Astrocyte of the spinal cord (primary cell): ENCODE results near the gene TMEM42.

Experiments
- DNase-seq: peaks from one replicate; pipeline ENCODE4 v3.0.0; 2011; ENCODE audit warnings: low read depth, low spot score
- H3K4me3 ChIP-seq: 2 replicates; pipeline ENCODE4 v1.5.1; 2011; ENCODE audit warnings: low read depth, mild to moderate bottlenecking, low read length, moderate library complexity
- in situ Hi-C: cut with HindIII; loops from 2 replicates; pipeline ENCODE4 v1.10.0; 2017; ENCODE audit warnings: low sequenced_read_pairs
- TF ChIP-seq, protein P1 (sequence below): IDR thresholded peaks from 2 replicates; pipeline ENCODE4 v1.5.1; 2012; ENCODE audit warnings: low read depth, mild to moderate bottlenecking, low read length, inconsistent platforms

The TMEM42 gene

DNA sequence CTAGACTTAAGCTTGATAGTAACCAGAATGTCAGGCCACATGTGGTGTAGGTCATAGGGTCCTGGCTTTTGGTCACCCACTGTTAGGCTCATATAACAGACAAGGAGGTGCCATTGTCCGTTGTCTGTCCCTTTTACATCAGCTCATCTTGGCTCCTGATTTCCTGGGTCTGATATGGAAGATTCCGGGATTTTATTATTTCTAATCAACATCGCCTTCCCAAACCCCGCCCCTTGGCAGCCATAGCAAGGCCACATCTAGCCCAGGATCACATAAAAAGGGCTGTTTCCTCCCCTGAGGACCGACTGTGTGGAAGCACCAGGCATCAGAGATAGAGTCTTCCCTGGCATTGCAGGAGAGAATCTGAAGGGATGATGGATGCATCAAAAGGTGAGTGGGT is 12.6 kb downstream of the TMEM42 start, which contains the start of gene TGM4:
TGM4 (plus strand) TSS at position 301 of the 400 bp plus-strand sequence; CDS start at position 372, 71 bp downstream.
- TF ChIP-seq, protein P1, sequence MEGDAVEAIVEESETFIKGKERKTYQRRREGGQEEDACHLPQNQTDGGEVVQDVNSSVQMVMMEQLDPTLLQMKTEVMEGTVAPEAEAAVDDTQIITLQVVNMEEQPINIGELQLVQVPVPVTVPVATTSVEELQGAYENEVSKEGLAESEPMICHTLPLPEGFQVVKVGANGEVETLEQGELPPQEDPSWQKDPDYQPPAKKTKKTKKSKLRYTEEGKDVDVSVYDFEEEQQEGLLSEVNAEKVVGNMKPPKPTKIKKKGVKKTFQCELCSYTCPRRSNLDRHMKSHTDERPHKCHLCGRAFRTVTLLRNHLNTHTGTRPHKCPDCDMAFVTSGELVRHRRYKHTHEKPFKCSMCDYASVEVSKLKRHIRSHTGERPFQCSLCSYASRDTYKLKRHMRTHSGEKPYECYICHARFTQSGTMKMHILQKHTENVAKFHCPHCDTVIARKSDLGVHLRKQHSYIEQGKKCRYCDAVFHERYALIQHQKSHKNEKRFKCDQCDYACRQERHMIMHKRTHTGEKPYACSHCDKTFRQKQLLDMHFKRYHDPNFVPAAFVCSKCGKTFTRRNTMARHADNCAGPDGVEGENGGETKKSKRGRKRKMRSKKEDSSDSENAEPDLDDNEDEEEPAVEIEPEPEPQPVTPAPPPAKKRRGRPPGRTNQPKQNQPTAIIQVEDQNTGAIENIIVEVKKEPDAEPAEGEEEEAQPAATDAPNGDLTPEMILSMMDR, result no peak
- H3K4me3 ChIP-seq, result no peak within 1 kb of the TSS
- in situ Hi-C loops, result no loop called here
- DNase-seq, result no peak

DNA sequence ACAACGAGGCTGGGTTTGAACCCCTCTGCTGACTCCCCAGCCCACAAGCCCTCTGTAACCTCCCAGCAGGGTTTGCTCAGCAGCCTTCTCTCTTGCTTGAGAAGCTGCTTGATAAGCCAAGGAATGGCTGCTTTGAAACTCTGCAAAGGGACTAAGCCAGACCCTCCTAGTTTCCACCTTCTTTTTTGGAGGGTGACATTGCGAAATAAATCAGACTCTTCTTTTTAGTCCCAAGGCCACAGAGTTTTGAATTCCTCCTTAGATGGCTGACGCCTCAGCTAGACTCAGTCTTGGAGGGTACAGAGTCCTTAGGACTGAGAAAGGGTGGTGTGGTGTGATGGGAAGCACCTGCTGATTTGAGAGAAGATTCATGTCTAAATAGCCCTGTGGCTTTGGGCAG is 13.9 kb downstream of the TMEM42 start:
- TF ChIP-seq, protein P1, result no peak
- in situ Hi-C loops, result no loop called here
- no peak for DNase-seq
- no peak overlapping the region for H3K4me3 ChIP-seq

DNA sequence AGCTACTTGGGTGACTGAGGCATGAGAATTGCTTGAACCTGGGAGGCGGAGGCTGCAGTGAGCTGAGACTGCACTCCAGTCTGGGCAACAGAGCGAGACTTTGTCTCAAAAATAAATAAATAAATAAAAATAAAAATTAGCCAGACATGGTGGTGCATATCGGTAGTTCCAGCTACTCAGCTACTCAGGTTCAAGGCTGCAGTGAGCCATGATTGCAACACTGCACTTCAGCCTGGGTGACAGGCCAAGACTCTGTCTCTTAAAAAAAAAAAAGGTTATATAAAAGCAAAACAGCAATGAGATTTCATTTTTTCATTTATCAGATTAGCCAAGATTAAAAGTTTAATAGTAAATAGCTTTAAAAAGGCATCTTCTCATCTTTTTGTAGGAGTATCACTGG is 15.6 kb downstream of the TMEM42 start:
- TF ChIP-seq, protein P1, result no peak
- no peak for DNase-seq
- H3K4me3 ChIP-seq, result no peak overlapping the region
- in situ Hi-C loops, result no loop called here

DNA sequence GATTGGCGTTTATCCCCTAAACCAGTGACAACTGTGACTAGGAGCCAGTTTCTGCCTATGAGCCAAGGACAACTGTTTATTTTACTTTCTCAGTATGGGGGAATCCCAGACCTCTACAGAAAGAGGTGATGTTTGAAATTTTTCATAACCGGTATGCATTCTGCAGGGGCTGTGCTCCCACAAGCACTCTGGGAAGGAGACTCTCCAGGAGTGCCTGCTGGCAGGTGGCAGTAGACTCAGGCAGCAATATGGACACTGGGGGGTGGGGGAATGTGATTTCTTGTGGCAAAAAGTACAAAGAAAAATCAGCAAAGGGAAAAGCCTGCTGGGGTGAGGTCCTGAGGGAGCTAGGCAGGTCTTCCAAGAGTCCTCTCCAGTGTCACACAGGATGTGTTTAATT is 18.6 kb downstream of the TMEM42 start:
- in situ Hi-C loops, result no loop called here
- TF ChIP-seq, protein P1, result no peak
- DNase-seq, result peak; percentile 49
- no peak overlapping the region for H3K4me3 ChIP-seq

DNA sequence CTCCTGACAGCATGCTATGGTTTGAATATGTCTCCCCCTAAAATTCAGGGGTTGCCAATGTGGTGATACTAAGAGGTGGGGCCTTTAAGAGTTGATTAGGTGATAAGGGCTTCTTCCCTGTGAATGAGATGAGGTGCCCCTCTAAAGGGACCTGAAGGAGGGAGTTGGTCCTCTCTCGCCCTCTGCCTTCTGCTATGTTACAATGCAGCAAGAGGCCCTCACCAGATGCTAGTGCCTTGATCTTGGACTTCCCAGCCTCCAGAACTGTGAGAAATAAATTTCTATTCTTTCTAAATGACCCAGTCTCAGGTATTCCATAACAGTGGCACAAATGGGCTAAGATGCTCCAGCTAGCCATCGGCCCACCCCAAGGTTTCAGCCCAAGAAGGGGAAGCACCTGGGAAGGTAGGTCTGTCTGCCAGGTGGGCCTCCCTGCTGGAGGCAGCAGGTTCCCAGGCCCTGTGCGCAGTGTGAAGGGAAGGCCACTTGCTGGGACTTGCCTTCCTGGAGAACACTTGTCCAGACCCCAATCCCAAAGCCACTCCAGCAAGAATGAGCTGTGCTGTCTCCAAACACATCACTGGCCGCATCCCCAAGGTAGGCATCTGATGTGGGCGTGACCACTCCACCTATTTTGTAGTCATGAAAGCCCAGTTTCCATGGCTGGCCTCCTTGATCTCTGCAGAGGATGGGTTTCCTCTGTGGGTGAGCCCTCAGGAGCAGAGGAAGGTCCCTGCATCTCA is 21.7 kb downstream of the TMEM42 start:
- in situ Hi-C loops, result no loop called here
- TF ChIP-seq, protein P1, result no peak

DNA sequence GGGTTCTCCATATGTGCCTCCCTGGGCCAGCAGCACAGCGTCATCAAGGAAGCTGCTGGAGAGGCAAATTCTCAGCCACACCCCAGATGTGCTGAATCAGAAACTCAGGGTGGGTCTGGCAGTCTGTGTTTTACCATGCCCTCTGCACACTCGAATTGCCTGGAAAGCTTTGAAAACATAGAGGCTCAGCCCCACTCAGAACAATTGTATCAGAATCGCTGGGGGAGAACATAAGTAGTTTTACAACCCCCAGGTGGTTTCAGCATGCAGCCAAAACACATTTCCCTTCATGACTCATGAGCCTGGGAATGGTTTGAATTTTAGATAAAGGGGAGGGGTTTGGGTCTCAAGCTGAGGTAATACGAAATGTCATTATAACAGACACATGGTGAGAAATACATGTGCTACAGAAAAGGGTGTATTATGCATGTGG is 22.3 kb downstream of the TMEM42 start:
- H3K4me3 ChIP-seq, result no peak overlapping the region
- in situ Hi-C loops, result no loop called here
- TF ChIP-seq, protein P1, result no peak
- DNase-seq, result peak; percentile 99

More for the DNA sequence above, 21.7 kb downstream of the TMEM42 start:
- H3K4me3 ChIP-seq, result no peak overlapping the region
- DNase-seq, result no peak
